K562 (cell line): ENCODE results near the gene RPL27. TPM values are rescaled to one million over a fixed set of nuclear protein-coding genes. Genes with fewer than 3 reads are reported as not detected.

Experiments
- ATF1 ChIP-seq, 2 experiments: fragments of 450-650 bp in 1 of 2; IDR thresholded peaks; 2 replicates each; pipeline ENCODE4 v1.6.1; 2016; ENCODE audit warnings: missing compliant biosample characterization in 1 of 2, missing genetic modification characterization in 1 of 2
- CXXC5 ChIP-seq: fragments of 250-450 bp; sonication (Bioruptor Pico); IDR thresholded peaks from 2 replicates; pipeline ENCODE4 v1.8.0; 2022; ENCODE audit warnings: inconsistent platforms, mild to moderate bottlenecking, moderate library complexity
- FOXA3 ChIP-seq, 2 experiments: fragments of 450-650 bp in 1 of 2; sonication (generic) in 1 of 2; formaldehyde crosslinking; IDR thresholded peaks in 1 of 2; conservative IDR thresholded peaks in 1 of 2; 2 replicates each; pipeline versions ENCODE4 v1.4.0 to v1.8.0; 2020 to 2022; ENCODE audit warnings: mild to moderate bottlenecking in 2 of 2, missing genetic modification reagents in 1 of 2
- MYNN ChIP-seq, 2 experiments: sonication (generic); formaldehyde crosslinking in 1 of 2; IDR thresholded peaks; 2 replicates each; pipeline versions ENCODE4 v1.5.0 to v1.6.1; 2016 to 2020; ENCODE audit warnings: antibody characterized with exemption in 1 of 2, missing genetic modification reagents in 1 of 2
- RAD51 ChIP-seq: fragments of 450-650 bp; IDR thresholded peaks from 2 replicates; pipeline ENCODE4 v1.7.1; 2016; ENCODE audit warnings: low read depth, mild to moderate bottlenecking, borderline replicate concordance
- RERE ChIP-seq: sonication (generic); formaldehyde crosslinking; IDR thresholded peaks from 2 replicates; pipeline ENCODE4 v1.8.0; 2023; ENCODE audit warnings: missing genetic modification reagents, mild to moderate bottlenecking, borderline replicate concordance
- RNF2 ChIP-seq: sonication (generic); IDR thresholded peaks from 2 replicates; pipeline ENCODE4 v1.6.1; 2016
- SNIP1 ChIP-seq: fragments of 450-650 bp; IDR thresholded peaks from 2 replicates; pipeline ENCODE4 v1.7.1; 2017; ENCODE audit warnings: low read depth, mild to moderate bottlenecking
- ZBTB8A ChIP-seq: fragments of 450-650 bp; IDR thresholded peaks from 2 replicates; pipeline ENCODE4 v1.6.1; 2018; ENCODE audit warnings: mild to moderate bottlenecking, moderate library complexity; ENCODE audit not compliant: partially characterized antibody
- ZNF212 ChIP-seq: fragments of 450-650 bp; formaldehyde crosslinking; IDR thresholded peaks from 2 replicates; pipeline ENCODE4 v1.4.0; 2020; ENCODE audit warnings: mild to moderate bottlenecking
- ZNF318 ChIP-seq, 2 experiments: fragments of 450-650 bp; IDR thresholded peaks; 2 replicates each; pipeline ENCODE4 v1.6.1; 2016; ENCODE audit warnings: mild to moderate bottlenecking in 2 of 2, borderline replicate concordance in 1 of 2, low read depth in 1 of 2, moderate library complexity in 1 of 2
- ZNF561 ChIP-seq: fragments of 450-650 bp; formaldehyde crosslinking; conservative IDR thresholded peaks from 2 replicates; pipeline ENCODE4 v1.4.0; 2020; ENCODE audit warnings: mild to moderate bottlenecking, moderate library complexity
- polyA plus RNA-seq, 8 experiments: library from polyadenylated mRNA; depleted of rRNA in 4 of 8; stranded (reverse) in 5 of 8; unstranded in 3 of 8; fragments of >200 nt; fragmentation: Nextera tagmentation in 2 of 8; fragmentation: Illumina TruSeq in 1 of 8; extraction: Ambion mirVana in 2 of 8; extraction: Trizol in 1 of 8; gene quantifications; 2 replicates each; pipeline versions ENCODE4 v1.2.1 to v1.2.3, GENCODE V29; 2011 to 2014; ENCODE audit warnings: inconsistent platforms in 1 of 8, missing spikeins in 1 of 8
- total RNA-seq, 7 experiments: library from RNA; depleted of rRNA in 6 of 7; stranded (reverse); fragments of >200 nt in 6 of 7; fragmentation: Illumina TruSeq in 2 of 7; extraction: Trizol in 2 of 7; gene quantifications; 2 replicates each; pipeline versions ENCODE4 v1.2.1 to v1.2.3, GENCODE V29; 2011 to 2021; ENCODE audit warnings: low replicate concordance in 1 of 7

The RPL27 gene
- total and polyA plus RNA-seq, 9 of the 15 experiments (the other 6 are each of a cell fraction or from before 2014, with no cell fraction given): 1,539 to 6,155 (median 3,710) TPM

- TF ChIP-seq ZNF318 (IDR thresholded peaks at IDR 0.05; ENCODE audit: borderline replicate concordance in 1 of 2, low read depth in 1 of 2) (no peak), RERE (CRISPR knock-in tag) (no peak), MYNN (IDR thresholded peaks at IDR 0.05) (no peak), MYNN (CRISPR knock-in tag; IDR thresholded peaks at IDR 0.05) (no peak), SNIP1 (no peak), ATF1 (CRISPR knock-in tag; IDR thresholded peaks at IDR 0.05) (no peak), ATF1 (tag; IDR thresholded peaks at IDR 0.05) (peak; percentile 91), RAD51 (no peak), FOXA3 (CRISPR knock-in tag; conservative IDR thresholded peaks at IDR 0.05 in 1 of 2, IDR thresholded peaks at IDR 0.05 in 1 of 2) (0 out of 4 replicates have a peak, but pooled peaks of 1 of the 2 experiments have one; percentile 14), ZNF212 (CRISPR knock-in tag) (no peak), ZBTB8A (no peak), CXXC5 (CRISPR knock-in tag) (peak; percentile 31; the same call in 1 of the 2 replicates), ZNF561 (CRISPR knock-in tag) (no peak), RNF2 (0 out of 2 replicates have a peak, but pooled peaks have one; percentile 18)
Observed at GRCh38 chr17:43024407-43025289, 26.4 kb downstream of the RPL27 start, which contains the start of gene RND2 (continued).
